Astrocyte of the hippocampus (primary cell): ENCODE measurements around the gene CLHC1.
"Not testable (repeated sequence)": the region's sequence is repeated elsewhere in the genome, so short reads cannot be mapped to it uniquely, and the experiment has no call there.

Experiments used
- DNase-seq: peaks from one replicate; pipeline ENCODE4 v3.0.0; 2011; ENCODE audit warnings: low read depth, low spot score

CLHC1 gene

GRCh38 chr2:55136138-55136541 is 96.0 kb downstream of the CLHC1 start:
- DNase-seq = no peak

GRCh38 chr2:55135491-55135890 is 96.6 kb downstream of the CLHC1 start:
- DNase-seq = no peak

- DNase-seq = no peak
Observed at GRCh38 chr2:55134316-55134706, 97.8 kb downstream of the CLHC1 start.

- DNase-seq = peak; percentile 97
Observed at GRCh38 chr2:55133467-55134315, 98.4 kb downstream of the CLHC1 start.

- DNase-seq = no peak
Observed at GRCh38 chr2:55130849-55131248, 101.2 kb downstream of the CLHC1 start.

GRCh38 chr2:55126643-55127042 is 105.5 kb downstream of the CLHC1 start:
- not testable (repeated sequence) for DNase-seq
